Keratinocyte (primary cell): ENCODE measurements around the gene IDI1. TPM values are rescaled to one million over a fixed set of nuclear protein-coding genes. Genes with fewer than 3 reads are reported as not detected.

Experiments
- DNase-seq: peaks from one replicate; pipeline ENCODE4 v3.0.0-alpha.2; 2011; ENCODE audit warnings: low read depth, missing footprints, low spot score
- FAIRE-seq: peaks from 2 replicates; lab custom pipeline; 2011; peaks lifted over from hg19 to GRCh38; lab: Jason Lieb, UNC
- H2AFZ ChIP-seq: 2 replicates; pipeline ENCODE4 v1.6.0; 2012; ENCODE audit warnings: low read length, control low read depth, inconsistent platforms; ENCODE audit not compliant: control insufficient read depth
- H3K27ac ChIP-seq: 2 replicates; pipeline ENCODE4 v1.5.1; 2011; ENCODE audit warnings: low read length; ENCODE audit not compliant: control insufficient read depth, insufficient read depth
- H3K27me3 ChIP-seq: 3 replicates; pipeline ENCODE4 v1.6.0; 2011; ENCODE audit warnings: low read length; ENCODE audit not compliant: control insufficient read depth, insufficient read depth; ENCODE audit errors: extremely low read depth
- H3K36me3 ChIP-seq, 2 experiments: 2 replicates in 1 of 2; 3 replicates in 1 of 2; pipeline ENCODE4 v1.5.1; 2011; ENCODE audit warnings: low read length in 2 of 2, mild to moderate bottlenecking in 1 of 2; ENCODE audit not compliant: control insufficient read depth in 2 of 2, insufficient read depth in 2 of 2; ENCODE audit errors: extremely low read depth in 1 of 2
- H3K4me1 ChIP-seq: 3 replicates; pipeline ENCODE4 v1.5.1; 2011; ENCODE audit warnings: low read length; ENCODE audit not compliant: control insufficient read depth, insufficient read depth; ENCODE audit errors: extremely low read depth
- H3K4me2 ChIP-seq: 3 replicates; pipeline ENCODE4 v1.6.0; 2011; ENCODE audit warnings: low read depth, low read length; ENCODE audit not compliant: control insufficient read depth, insufficient read depth; ENCODE audit errors: extremely low read depth
- H3K4me3 ChIP-seq, 3 experiments: fragments of 200-600 bp in 1 of 3; sonication (generic) in 1 of 3; 2 replicates in 2 of 3; 3 replicates in 1 of 3; pipeline ENCODE4 v1.5.1; 2011 to 2016; ENCODE audit warnings: low read length in 3 of 3, mild to moderate bottlenecking in 3 of 3, control low read depth in 2 of 3, inconsistent platforms in 1 of 3, low read depth in 1 of 3, mixed read lengths in 1 of 3, mixed run types in 1 of 3, moderate library complexity in 1 of 3; ENCODE audit not compliant: control insufficient read depth in 2 of 3, insufficient read depth in 2 of 3; ENCODE audit errors: extremely low read depth in 1 of 3
- H3K79me2 ChIP-seq: 2 replicates; pipeline ENCODE4 v1.6.0; 2012; ENCODE audit warnings: low read length; ENCODE audit not compliant: control insufficient read depth, insufficient read depth
- H3K9ac ChIP-seq: 3 replicates; pipeline ENCODE4 v1.6.0; 2011; ENCODE audit warnings: low read length; ENCODE audit not compliant: control insufficient read depth, insufficient read depth; ENCODE audit errors: extremely low read depth
- H3K9me1 ChIP-seq: 3 replicates; pipeline ENCODE4 v1.6.0; 2011; ENCODE audit warnings: low read length; ENCODE audit not compliant: control insufficient read depth, insufficient read depth; ENCODE audit errors: extremely low read depth
- H3K9me3 ChIP-seq: 2 replicates; pipeline ENCODE4 v1.5.1; 2012; ENCODE audit warnings: low read depth, low read length; ENCODE audit not compliant: control insufficient read depth
- H4K20me1 ChIP-seq: 3 replicates; pipeline ENCODE4 v1.6.0; 2011; ENCODE audit warnings: low read length; ENCODE audit not compliant: control insufficient read depth, insufficient read depth; ENCODE audit errors: extremely low read depth
- CTCF ChIP-seq, 3 experiments: IDR thresholded peaks in 1 of 3; conservative IDR thresholded peaks in 1 of 3; optimal IDR thresholded peaks in 1 of 3; 2 replicates in 2 of 3; 3 replicates in 1 of 3; pipeline versions ENCODE3 to v1.5.1; 2011; ENCODE audit warnings: low read length in 3 of 3, mild to moderate bottlenecking in 3 of 3, moderate library complexity in 2 of 3, control low read depth in 1 of 3, inconsistent platforms in 1 of 3; ENCODE audit not compliant: insufficient read depth in 2 of 3; ENCODE audit errors: extremely low read depth in 1 of 3
- EZH2 ChIP-seq: IDR thresholded peaks from one replicate; pipeline ENCODE4 v1.6.1; 2012; ENCODE audit warnings: inconsistent platforms, mild to moderate bottlenecking, low read length, moderate library complexity
- dilution Hi-C: fragments of 300-500 bp; cut with MboI; formaldehyde crosslinking; loops from one replicate; pipeline ENCODE4 v1.7.0; 2020; ENCODE audit warnings: low sequenced_read_pairs; ENCODE audit not compliant: extremely low pct_ligation_motif_present
- polyA plus RNA-seq, 5 experiments: library from polyadenylated mRNA; depleted of rRNA in 3 of 5; stranded (reverse) in 3 of 5; stranded (forward) in 1 of 5; unstranded in 1 of 5; fragments of >200 nt; gene quantifications; 1 replicate in 1 of 5; 2 replicates in 3 of 5; 3 replicates in 1 of 5; pipeline versions ENCODE4 v1.2.1 to v1.2.3, GENCODE V29; 2011 to 2012; ENCODE audit warnings: missing spikeins in 2 of 5, low read depth in 1 of 5, low replicate concordance in 1 of 5

Gene IDI1
- polyA plus RNA-seq, 1 donor (not counting 4 experiments of a cell fraction or from before 2014, with no cell fraction given): 298 TPM

- TF ChIP-seq EZH2 (no peak), CTCF (optimal IDR thresholded peaks at IDR 0.05 in 1 of 3, IDR thresholded peaks at IDR 0.05 in 1 of 3, conservative IDR thresholded peaks at IDR 0.05 in 1 of 3; ENCODE audit: extremely low read depth in 1 of 3, insufficient read depth in 2 of 3, low read length in 3 of 3) (peak in 2 of 3 experiments; percentile 11 to 24)
- Histone ChIP-seq H3K9ac (peak overlapping the region; percentile 93), H3K4me1 (peaks cover 47% of the 10 kb centered on the region)
Observed at GRCh38 chr10:1050554-1050953, 1.6 kb upstream of the IDI1 start.

GRCh38 chr10:1050145-1050544, 1.2 kb upstream of the IDI1 start:
- Histone ChIP-seq H2AFZ (no peak overlapping the region), H3K4me2 (peak overlapping the region; percentile 72), H3K4me3 (peak overlapping the region; percentile 90 to 96 (median 94)), H3K9me1 (no peaks in the 10 kb centered on the region), H4K20me1 (peaks cover 20% of the 10 kb centered on the region), H3K9ac (peak overlapping the region; percentile 93), H3K79me2 (peaks cover 71% of the 10 kb centered on the region), H3K4me1 (peaks cover 47% of the 10 kb centered on the region), H3K27me3 (no peaks in the 10 kb centered on the region), H3K27ac (peak overlapping the region; percentile 95), H3K36me3 (peaks cover 5 to 7% of the 10 kb centered on the region in 2 experiments), H3K9me3 (no peaks in the 10 kb centered on the region)
- DNase-seq (no peak), FAIRE-seq (no peak)
- TF ChIP-seq EZH2 (no peak), CTCF (optimal IDR thresholded peaks at IDR 0.05 in 1 of 3, IDR thresholded peaks at IDR 0.05 in 1 of 3, conservative IDR thresholded peaks at IDR 0.05 in 1 of 3; ENCODE audit: extremely low read depth in 1 of 3, insufficient read depth in 2 of 3, low read length in 3 of 3) (no peak)
- dilution Hi-C loops: no loop called here

More at GRCh38 chr10:1050554-1050953, 1.6 kb upstream of the IDI1 start:
- H3K27me3 ChIP-seq: no peaks in the 10 kb centered on the region
- H3K4me3 ChIP-seq: peak overlapping the region; percentile 90 to 96 (median 94)
- FAIRE-seq (no peak), DNase-seq (no peak)
- H3K36me3 ChIP-seq: peaks cover 5 to 7% of the 10 kb centered on the region in 2 experiments
- dilution Hi-C loops: no loop called here
- H3K27ac ChIP-seq: peak overlapping the region; percentile 95
- peaks cover 71% of the 10 kb centered on the region for H3K79me2 ChIP-seq
- H3K4me2 ChIP-seq: peak overlapping the region; percentile 72
- no peaks in the 10 kb centered on the region for H3K9me1 ChIP-seq
- no peaks in the 10 kb centered on the region for H3K9me3 ChIP-seq
- no peak overlapping the region for H2AFZ ChIP-seq
- H4K20me1 ChIP-seq: peaks cover 17% of the 10 kb centered on the region
